HG03135 (cell line): Measurements from ENCODE around the gene SLC7A11.

Source experiments
- ATAC-seq: cut with Tn5 transposase; IDR thresholded peaks from one replicate; pipeline ENCODE4 v1.9.1; 2021; ENCODE audit warnings: mild to moderate bottlenecking, moderate library complexity; ENCODE audit not compliant: unreplicated experiment

SLC7A11 gene

GRCh38 chr4:138174981-138175794 is 67.0 kb downstream of the SLC7A11 start:
- no peak for ATAC-seq

- no peak for ATAC-seq
These were observed 77.9 kb downstream of the SLC7A11 start for GRCh38 chr4:138164208-138164607.

- ATAC-seq: no peak
These were observed 79.0 kb downstream of the SLC7A11 start for GRCh38 chr4:138163171-138163570.

- ATAC-seq: no peak
These were observed 79.9 kb downstream of the SLC7A11 start for GRCh38 chr4:138162259-138162658.

GRCh38 chr4:138161351-138161750 is 80.8 kb downstream of the SLC7A11 start:
- ATAC-seq: no peak

- ATAC-seq: no peak
These were observed 83.3 kb downstream of the SLC7A11 start for GRCh38 chr4:138158746-138159297.

- no peak for ATAC-seq
These were observed 101.3 kb downstream of the SLC7A11 start for GRCh38 chr4:138140879-138141278.

GRCh38 chr4:138138774-138139173 is 103.4 kb downstream of the SLC7A11 start:
- no peak for ATAC-seq

GRCh38 chr4:138135610-138136009 is 106.5 kb downstream of the SLC7A11 start:
- ATAC-seq: no peak

GRCh38 chr4:138118270-138118669 is 123.9 kb downstream of the SLC7A11 start:
- ATAC-seq: no peak

GRCh38 chr4:138115053-138115452 is 127.1 kb downstream of the SLC7A11 start:
- ATAC-seq: no peak

- peak; percentile 100 for ATAC-seq
These were observed 127.7 kb downstream of the SLC7A11 start for GRCh38 chr4:138114434-138114833.
